Activated CD4-positive, alpha-beta T cell treated with anti-CD3 and anti-CD28 coated beads for 48 hours (primary cell): Measurements from ENCODE around the gene HELT.
A peak's percentile ranks its signal among the peaks of the same experiment; 100 is the strongest.
"Not testable (repeated sequence)": the region's sequence is repeated elsewhere in the genome, so short reads cannot be mapped to it uniquely, and the experiment has no call there.

Experiments used
- DNase-seq: peaks from one replicate; pipeline ENCODE4 v3.0.0-alpha.2; 2020

Gene HELT

GRCh38 chr4:185039508-185040273, 21.4 kb downstream of the HELT start:
- peak; percentile 58 for DNase-seq

- no peak for DNase-seq
These were observed 22.2 kb downstream of the HELT start for GRCh38 chr4:185040523-185040922.

GRCh38 chr4:185050286-185050685, 32.0 kb downstream of the HELT start:
- DNase-seq, result not testable (repeated sequence)

GRCh38 chr4:185051283-185051682, 33.0 kb downstream of the HELT start:
- DNase-seq, result not testable (repeated sequence)

GRCh38 chr4:185053746-185054145, 35.5 kb downstream of the HELT start:
- DNase-seq, result no peak

- DNase-seq, result no peak
These were observed 36.0 kb downstream of the HELT start for GRCh38 chr4:185054272-185054671.

GRCh38 chr4:185054886-185055285, 36.6 kb downstream of the HELT start:
- DNase-seq, result no peak

- DNase-seq, result no peak
These were observed 43.3 kb downstream of the HELT start for GRCh38 chr4:185061610-185062009.

GRCh38 chr4:185062606-185063005, 44.3 kb downstream of the HELT start:
- no peak for DNase-seq

GRCh38 chr4:185066179-185066578, 47.9 kb downstream of the HELT start:
- DNase-seq, result no peak

- no peak for DNase-seq
These were observed 50.5 kb downstream of the HELT start for GRCh38 chr4:185068837-185069236.
